Neutrophil (primary cell): Measurements from ENCODE around the gene IFI30.

ENCODE experiments used
- H3K27ac ChIP-seq: fragments of 200-600 bp; sonication (generic); 2 replicates; pipeline ENCODE4 v1.5.1; 2016; ENCODE audit warnings: mild to moderate bottlenecking, moderate library complexity
- H3K27me3 ChIP-seq: fragments of 200-600 bp; sonication (generic); 2 replicates; pipeline ENCODE4 v1.6.0; 2016; ENCODE audit warnings: mild to moderate bottlenecking
- H3K36me3 ChIP-seq: fragments of 200-600 bp; sonication (generic); 2 replicates; pipeline ENCODE4 v1.5.1; 2017
- H3K4me1 ChIP-seq, 2 experiments: fragments of 200-600 bp in 1 of 2; sonication (generic) in 1 of 2; 1 replicate in 1 of 2; 2 replicates in 1 of 2; pipeline versions ENCODE4 v1.5.1 to v1.6.1; 2013 to 2016; ENCODE audit warnings: low read depth in 1 of 2, low read length in 1 of 2, mild to moderate bottlenecking in 1 of 2, moderate library complexity in 1 of 2; ENCODE audit not compliant: control insufficient read depth in 1 of 2, insufficient read depth in 1 of 2
- H3K4me3 ChIP-seq, 2 experiments: fragments of 200-600 bp in 1 of 2; sonication (generic) in 1 of 2; 1 replicate in 1 of 2; 2 replicates in 1 of 2; pipeline ENCODE4 v1.5.1; 2013 to 2016; ENCODE audit warnings: low read depth in 1 of 2, low read length in 1 of 2, mild to moderate bottlenecking in 1 of 2, moderate library complexity in 1 of 2
- H3K9me3 ChIP-seq: fragments of 200-600 bp; sonication (generic); 2 replicates; pipeline ENCODE4 v1.5.1; 2016
- TF ChIP-seq, protein P1 (sequence below): fragments of 200-600 bp; sonication (generic); IDR thresholded peaks from 2 replicates; pipeline ENCODE4 v1.5.1; 2016; ENCODE audit warnings: antibody characterized with exemption

Gene IFI30

DNA sequence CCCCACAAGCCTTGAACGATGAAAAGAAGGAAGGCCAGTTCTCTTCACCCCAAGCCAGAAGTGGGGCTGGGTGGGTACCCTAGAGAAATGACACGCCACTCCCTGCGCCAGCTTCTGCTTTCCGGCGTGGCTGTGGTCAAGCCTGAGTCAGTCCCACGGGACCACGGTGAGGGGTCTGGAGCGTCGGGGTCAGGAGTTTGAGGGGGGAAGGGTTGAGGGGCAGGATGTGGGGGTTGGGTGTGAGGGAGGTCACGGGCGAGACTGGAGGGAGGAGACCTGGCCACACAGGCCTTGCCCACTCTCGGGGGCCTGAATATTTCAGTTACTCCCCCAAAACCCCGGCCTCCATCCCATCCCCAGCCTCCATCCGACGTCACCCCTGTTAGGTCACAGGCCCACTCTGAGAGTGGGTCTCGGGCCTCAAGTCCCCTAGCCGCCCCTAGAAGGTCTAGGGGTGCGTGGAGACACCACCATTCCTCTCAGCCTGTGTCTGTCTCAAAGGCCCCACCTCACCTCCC is 500 bp upstream of the IFI30 start:
- H3K4me3 ChIP-seq: peak overlapping the region; percentile 73 to 84
- H3K36me3 ChIP-seq: peaks cover 32% of the 10 kb centered on the region
- TF ChIP-seq, protein P1, sequence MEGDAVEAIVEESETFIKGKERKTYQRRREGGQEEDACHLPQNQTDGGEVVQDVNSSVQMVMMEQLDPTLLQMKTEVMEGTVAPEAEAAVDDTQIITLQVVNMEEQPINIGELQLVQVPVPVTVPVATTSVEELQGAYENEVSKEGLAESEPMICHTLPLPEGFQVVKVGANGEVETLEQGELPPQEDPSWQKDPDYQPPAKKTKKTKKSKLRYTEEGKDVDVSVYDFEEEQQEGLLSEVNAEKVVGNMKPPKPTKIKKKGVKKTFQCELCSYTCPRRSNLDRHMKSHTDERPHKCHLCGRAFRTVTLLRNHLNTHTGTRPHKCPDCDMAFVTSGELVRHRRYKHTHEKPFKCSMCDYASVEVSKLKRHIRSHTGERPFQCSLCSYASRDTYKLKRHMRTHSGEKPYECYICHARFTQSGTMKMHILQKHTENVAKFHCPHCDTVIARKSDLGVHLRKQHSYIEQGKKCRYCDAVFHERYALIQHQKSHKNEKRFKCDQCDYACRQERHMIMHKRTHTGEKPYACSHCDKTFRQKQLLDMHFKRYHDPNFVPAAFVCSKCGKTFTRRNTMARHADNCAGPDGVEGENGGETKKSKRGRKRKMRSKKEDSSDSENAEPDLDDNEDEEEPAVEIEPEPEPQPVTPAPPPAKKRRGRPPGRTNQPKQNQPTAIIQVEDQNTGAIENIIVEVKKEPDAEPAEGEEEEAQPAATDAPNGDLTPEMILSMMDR: no peak
- peaks cover 19% of the 10 kb centered on the region for H3K27me3 ChIP-seq
- no peaks in the 10 kb centered on the region for H3K9me3 ChIP-seq
- peaks cover 74 to 86% of the 10 kb centered on the region in 2 experiments for H3K4me1 ChIP-seq
- H3K27ac ChIP-seq: peak overlapping the region; percentile 98

DNA sequence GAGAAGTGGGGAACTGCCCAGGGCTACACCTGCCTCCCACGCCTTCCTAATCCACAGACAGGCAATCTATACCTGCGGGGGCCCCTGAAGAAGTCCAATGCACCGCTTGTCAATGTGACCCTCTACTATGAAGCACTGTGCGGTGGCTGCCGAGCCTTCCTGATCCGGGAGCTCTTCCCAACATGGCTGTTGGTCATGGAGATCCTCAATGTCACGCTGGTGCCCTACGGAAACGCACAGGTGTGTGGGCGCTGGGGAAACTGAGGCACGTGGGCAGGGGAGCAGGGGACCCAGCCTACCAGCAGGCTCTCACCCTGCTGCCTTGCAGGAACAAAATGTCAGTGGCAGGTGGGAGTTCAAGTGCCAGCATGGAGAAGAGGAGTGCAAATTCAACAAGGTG is 1.4 kb downstream of the IFI30 start:
- Histone ChIP-seq H3K36me3 (peaks cover 47% of the 10 kb centered on the region), H3K4me1 (peaks cover 70 to 71% of the 10 kb centered on the region in 2 experiments), H3K4me3 (peak overlapping the region; percentile 73 to 84), H3K27ac (peak overlapping the region; percentile 98), H3K9me3 (no peaks in the 10 kb centered on the region), H3K27me3 (peaks cover 19% of the 10 kb centered on the region)
- TF ChIP-seq, protein P1: no peak

DNA sequence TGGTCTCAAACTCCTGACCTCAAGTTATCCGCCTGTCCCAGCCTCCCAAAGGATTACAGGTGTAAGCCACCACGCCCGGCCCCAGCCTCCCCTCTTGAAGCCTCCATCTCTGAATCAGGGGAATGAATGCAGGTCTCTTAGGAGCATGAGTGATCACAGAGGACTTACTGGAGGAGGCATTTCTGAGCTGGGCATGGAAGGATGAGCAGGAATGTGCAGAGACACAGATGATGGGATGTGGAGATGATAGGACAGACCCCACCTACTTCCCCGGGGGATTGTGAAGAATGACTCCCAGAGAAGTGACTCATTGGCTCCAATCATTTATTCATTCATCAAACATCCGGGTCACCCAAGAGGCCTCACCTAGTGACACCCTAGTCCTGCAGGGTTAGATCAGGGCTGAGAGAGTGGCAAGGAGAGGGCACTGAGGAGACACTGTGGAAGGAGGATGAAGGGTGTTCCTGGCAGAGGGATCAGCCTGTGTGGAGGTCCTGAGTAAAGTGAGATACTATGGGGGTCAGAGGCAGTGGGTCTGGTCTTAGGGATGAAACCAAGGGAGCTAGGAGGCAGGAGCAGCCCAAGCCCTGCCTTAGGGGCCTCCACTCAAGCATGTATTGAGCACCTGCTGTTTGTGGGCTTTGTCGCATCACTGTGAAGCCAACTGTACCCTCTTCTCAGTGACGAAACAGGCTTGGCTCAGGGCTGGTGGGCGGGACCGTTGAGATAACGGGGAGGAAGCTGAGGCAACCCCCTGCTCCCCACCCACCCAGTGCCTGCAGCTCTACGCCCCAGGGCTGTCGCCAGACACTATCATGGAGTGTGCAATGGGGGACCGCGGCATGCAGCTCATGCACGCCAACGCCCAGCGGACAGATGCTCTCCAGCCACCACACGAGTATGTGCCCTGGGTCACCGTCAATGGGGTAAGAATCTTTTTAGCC is 3.0 kb downstream of the IFI30 start:
- peak overlapping the region; percentile 13 for H3K27ac ChIP-seq
- H3K27me3 ChIP-seq: peaks cover 19% of the 10 kb centered on the region
- TF ChIP-seq, protein P1: no peak
- H3K4me1 ChIP-seq: peaks cover 70 to 76% of the 10 kb centered on the region in 2 experiments
- no peaks in the 10 kb centered on the region for H3K9me3 ChIP-seq
- H3K4me3 ChIP-seq: no peak overlapping the region
- H3K36me3 ChIP-seq: peaks cover 47% of the 10 kb centered on the region

DNA sequence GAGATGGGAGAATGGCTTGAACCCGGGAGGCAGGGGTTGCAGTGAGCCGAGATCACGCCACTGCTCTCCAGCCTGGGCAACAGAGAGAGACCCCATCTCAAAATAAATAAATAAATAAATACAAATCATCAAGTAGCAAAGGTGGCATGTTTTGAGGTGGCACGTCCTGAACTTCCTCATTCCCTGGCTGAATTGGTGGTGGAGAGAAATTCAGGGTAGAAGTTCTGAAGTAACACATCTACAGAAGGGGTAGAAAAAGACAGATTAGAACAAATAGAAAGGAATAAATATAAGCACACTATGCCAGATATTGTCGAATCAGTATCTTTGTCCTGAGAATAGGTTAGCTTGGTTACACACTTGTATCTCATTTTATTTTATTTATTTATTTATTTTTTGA is 6.3 kb downstream of the IFI30 start:
- Histone ChIP-seq H3K9me3 (no peaks in the 10 kb centered on the region), H3K36me3 (peaks cover 46% of the 10 kb centered on the region), H3K27ac (peak overlapping the region; percentile 96), H3K4me3 (peak overlapping the region in 1 of 2 experiments; percentile 57), H3K27me3 (peaks cover 18% of the 10 kb centered on the region), H3K4me1 (peaks cover 49 to 57% of the 10 kb centered on the region in 2 experiments)
- TF ChIP-seq, protein P1: no peak

DNA sequence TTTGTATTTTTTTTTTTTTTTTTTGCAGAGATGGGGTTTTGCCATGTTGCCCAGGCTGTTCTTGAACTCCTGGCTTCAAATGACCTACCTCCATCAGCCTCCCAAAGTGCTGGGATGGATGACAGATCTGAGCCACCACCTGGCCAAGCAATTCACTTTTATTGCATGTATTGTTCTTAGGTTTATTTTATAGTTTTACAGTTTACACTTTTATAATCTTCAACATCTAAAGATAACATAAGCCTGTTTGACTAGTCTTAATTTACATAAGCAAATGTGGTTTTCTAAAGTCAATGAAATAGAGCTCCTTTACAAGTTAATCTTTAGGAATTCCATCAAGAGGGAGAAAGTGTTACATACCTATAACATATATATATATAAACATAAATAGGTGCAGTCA is 9.9 kb downstream of the IFI30 start:
- TF ChIP-seq, protein P1: no peak
- H3K36me3 ChIP-seq: peaks cover 12% of the 10 kb centered on the region
- no peak overlapping the region for H3K27ac ChIP-seq
- H3K27me3 ChIP-seq: no peaks in the 10 kb centered on the region
- H3K4me1 ChIP-seq: peaks cover 27 to 35% of the 10 kb centered on the region in 2 experiments
- no peak overlapping the region for H3K4me3 ChIP-seq
- H3K9me3 ChIP-seq: no peaks in the 10 kb centered on the region
